ENCODE data around the gene NAE1.
A peak's percentile ranks its signal among the peaks of the same experiment; 100 is the strongest.
"Not testable (repeated sequence)": the region's sequence is repeated elsewhere in the genome, so short reads cannot be mapped to it uniquely, and the experiment has no call there.

NAE1 gene

DNA sequence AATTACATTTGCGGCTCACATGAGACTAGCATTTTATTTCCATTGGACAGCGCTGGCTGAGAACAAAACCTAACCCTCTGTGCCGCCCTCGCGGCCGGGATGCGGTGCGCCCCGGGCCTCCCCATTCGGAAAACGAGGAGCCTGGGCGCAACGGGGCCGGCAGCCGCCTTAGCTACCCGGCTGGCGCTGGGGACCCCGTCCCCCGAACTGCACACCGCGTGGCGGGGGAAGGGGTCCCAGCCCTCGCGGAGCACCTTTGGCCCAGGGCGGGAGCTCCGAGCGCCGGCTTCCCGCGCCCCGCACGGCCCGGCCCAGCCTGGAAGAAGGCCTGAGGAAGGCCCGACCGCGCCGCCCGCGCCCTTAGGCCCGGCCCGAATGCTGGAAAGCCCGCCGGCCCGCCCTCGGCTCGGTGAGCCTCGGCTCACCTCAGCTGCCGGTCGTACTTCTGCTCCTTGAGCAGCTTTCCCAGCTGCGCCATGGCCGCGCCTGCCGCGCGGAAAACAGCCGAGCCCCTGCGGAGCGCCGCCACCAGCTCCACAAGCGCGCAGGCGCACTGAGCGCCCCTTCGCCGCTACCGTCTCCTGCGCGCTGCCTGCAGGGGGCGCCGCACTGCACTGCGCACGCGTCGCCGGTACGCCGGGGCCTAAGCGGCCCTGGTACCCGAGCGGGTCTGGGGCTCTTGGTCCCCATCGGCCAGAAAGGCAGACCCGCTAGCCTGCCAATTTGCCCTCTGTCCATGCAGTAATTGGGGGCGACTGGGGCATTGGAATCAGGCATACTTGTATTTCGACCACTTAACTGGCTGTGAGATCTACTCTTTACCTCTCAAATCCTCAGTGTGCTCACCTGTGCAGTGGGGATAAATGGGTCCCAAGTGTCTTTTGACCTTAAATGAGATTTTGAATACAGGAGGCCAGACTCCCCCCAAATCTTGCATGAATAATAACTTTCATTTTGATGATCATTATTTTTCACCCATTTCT, at the start of gene NAE1:
NAE1 (minus strand) TSS at position 555 of the 983 bp plus-strand sequence; CDS start at position 478, 77 bp downstream.
- DNase-seq (ENCODE audit: low spot score) = peak; percentile 89

DNA sequence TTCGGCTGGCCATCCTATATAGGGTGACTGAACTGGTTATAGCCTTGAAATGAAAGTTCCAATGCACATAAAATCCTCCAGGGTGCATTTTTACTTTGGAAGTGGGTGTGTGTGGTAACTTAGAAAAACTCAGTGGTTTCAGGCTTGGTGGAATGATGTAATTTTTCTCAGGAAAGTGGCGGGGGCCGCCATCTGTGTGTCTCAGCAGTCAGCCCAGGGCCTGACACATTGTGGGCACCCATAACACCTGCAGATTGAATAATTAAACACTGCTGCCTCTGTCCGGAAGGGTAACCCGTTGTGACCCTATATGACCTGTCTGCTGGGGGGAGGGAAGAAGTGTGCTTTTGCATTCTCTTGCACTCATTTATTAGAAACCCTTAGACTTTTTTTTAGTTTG, 47.3 kb upstream of the NAE1 start:
- peak; percentile 46 for DNase-seq (ENCODE audit: low spot score)

DNA sequence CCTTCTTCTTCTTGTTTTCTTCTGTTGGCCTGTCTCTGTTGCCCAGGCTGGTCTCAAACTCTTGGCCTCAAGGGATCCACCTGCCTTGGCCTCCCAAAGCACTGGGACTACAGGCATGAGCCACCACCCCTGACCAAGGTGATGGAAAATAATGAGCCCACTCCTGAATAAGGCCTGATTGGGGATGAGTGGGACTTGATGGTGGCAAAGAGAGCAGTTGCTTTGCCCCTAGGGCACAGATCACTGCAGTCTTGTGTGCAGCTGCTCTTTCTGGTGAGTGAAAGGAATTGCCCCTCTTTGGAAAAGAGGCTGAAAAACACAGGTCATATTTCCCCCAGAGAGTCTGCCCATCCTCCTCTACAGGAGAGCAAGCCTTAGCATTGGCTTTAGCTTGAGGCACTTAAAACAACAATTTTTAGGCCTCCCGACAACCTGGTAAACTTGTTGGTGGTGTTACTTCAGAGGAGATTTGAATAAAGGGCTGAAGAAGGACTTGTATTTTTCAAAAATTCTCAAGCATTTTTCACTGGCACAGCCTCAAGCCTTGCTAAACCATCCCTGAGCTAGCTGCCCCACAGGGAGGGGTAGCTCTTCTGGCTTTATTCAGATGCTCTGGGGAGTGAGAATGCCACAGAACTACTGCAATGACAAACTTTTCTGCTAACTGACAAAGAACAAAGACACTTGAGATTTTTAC, 43.5 kb upstream of the NAE1 start:
- DNase-seq (ENCODE audit: low spot score) = no peak

DNA sequence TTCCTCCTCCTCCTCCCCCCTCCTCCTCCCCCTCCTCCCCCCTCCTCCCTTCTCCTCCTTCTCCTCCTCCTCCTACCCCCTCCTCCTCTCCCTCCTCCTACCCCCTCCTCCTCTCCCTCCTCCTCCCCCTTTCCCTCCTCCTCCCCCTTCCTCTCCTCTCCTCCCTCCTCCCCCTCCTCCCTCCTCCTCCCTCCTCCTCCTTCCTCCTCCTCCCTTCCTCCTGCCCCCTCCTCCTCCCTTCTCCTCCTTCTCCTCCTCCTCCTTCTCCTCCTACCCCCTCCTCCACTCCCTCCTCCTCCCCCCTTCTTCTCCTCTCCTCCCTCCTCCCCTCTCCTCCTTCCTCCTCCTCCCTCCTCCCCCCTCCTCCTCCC, 42.9 kb upstream of the NAE1 start:
- DNase-seq (ENCODE audit: low spot score) = no peak

DNA sequence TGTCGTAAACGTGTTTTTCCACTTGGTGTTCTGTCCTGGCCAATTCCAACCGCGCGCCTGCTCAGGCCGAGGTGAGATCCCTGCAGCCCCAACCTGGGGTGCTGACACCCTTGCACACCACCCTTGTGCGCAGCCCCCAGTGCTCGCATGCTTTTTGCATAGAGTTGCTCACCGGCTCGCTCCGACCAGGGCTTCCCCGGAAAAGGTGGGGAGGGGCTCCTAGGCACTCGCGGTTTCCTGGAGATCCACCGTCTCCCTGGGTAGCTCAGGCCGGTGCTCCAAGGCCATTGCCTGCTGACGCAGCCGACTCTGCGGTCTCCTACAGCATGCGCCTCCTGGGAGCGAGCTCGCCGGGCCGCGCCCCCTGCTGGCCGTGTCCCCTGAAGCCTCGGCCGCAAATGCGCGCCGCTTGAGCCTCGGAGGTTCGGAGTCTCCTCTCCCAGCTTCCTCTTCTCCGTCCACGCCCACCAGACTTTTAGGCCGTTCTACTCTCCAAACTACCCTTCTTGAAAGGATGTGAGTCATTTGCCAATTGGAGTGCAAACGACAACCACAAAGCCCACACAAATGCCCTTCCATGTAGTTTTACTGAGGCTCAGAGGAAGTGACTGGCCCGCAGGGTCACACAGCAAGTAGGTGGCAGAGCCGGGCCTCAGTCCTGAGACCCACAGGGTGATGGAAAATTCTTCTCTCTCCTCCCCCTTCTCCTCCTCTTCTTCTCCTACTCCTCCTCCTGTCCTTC, 42.3 kb upstream of the NAE1 start:
- DNase-seq (ENCODE audit: low spot score) = peak; percentile 93

DNA sequence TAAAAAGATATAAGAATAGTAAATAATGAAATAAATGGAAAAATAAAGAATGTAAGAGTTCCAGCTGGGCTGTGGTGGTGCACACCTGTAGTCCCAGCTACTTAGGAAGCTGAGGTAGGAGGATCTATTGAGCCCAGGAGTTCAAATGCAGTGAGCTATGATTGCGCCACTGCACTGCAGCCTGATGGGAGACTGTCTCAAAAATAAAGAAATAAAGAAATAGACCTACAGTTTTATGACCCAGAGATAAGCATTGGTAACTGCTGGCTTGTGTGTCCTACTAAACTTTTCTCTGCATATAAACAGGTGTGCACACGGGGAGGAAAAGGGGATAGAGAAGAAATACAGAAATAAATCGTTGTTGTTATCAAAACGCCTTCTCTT, 41.8 kb upstream of the NAE1 start:
- no peak for DNase-seq (ENCODE audit: low spot score)

DNA sequence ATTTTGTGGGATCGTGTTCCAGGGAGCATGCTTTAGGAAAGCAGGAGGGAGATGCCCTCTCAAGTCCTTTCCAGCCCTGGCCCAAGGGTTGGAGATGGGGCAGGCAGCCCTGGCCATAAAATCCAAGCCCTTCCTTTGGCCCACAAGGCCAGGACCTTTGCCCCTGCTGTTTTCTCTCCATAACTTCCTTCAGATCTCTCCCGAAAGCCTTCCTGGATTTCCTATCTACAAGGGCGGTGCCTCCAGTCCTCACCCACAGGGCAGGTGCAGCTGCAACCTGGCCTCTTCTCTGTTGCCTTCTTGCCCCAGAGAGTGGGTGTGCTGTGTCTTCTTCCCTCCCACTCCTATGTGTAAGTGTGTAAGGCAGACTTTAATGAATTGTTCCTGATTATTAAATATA, 41.1 kb upstream of the NAE1 start:
- DNase-seq (ENCODE audit: low spot score) = no peak

DNA sequence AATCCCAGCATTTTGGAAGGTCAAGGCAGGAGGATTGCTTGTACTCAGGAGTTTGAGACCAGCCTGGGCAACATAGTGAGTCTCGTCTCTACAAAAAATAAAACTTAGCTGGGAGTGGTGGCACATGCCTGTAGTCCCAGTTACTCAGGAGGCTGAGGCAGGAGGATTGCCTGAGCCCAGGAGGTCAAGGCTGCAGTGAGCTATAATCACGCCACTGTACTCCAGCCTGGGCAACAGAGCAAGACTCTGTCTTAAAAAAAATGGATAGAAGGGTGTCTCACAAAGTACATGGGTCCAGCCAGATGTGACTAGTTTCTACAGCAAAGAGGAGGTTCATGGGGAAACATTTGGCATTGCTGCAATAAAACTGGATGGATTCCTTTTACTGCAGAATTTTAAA, 40.6 kb upstream of the NAE1 start:
- not testable (repeated sequence) for DNase-seq (ENCODE audit: low spot score)

DNA sequence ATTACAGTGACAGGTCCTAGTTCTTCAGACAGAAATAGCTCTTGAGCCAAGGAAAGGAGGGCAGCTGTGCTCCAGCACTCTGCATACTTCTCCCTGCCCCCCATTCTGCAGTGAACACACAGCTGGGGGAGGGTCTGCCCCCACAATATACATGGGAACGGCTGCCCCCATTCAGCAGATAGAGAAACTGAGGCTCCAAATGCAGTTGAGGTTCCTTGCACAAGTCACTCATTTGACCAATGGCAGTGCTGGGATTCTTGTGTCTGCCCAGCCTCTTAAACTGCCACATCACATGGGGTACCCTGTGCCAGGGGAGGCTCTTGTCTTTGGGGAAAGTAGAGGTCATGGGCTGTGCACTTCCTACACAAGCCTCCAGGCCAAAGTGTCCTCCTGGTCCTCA, 38.6 kb upstream of the NAE1 start:
- no peak for DNase-seq (ENCODE audit: low spot score)

DNA sequence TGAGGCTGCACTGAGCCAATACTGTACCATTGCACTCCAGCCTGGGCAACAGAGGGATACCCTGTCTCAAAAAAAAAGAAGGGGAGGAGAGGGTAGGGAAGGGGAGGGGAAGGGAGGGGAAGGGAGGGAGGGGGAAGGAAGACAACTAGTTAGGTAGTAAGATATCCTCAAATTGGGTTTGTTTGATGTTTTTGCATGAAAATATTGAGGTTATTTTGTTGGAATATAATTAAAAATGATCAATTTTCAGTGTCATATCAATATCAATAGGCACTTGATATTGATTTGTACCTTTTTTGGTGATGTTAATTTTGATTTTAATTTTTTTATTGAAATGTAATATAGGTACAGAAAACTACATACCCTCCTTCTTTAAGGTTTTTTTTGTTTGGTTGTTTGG, 32.9 kb upstream of the NAE1 start:
- no peak for DNase-seq (ENCODE audit: low spot score)

DNA sequence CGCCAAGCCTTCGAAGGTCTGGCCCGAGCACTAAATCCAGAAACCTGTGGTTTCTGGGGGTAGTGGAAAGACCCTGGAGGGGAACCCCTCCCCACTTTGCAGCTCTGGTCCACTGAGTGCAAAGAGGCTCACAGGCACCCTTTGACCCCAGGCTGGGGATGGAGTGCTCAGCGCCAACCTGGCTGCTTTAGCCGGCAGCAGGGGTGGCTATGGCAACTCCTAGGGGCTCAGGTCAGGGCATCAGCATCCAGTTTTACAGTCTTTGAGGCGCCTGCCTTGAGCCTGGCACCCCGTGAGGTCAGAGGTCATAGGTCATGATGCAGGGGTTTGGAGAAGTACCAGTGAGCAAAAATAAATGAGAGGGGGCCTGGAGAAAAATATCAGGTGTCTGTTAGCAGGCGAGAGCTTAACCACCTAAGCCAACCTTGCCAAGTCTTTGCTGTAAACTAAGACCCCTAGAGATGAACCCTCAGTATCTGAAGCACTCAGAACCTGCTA, 31.3 kb upstream of the NAE1 start:
- no peak for DNase-seq (ENCODE audit: low spot score)

DNA sequence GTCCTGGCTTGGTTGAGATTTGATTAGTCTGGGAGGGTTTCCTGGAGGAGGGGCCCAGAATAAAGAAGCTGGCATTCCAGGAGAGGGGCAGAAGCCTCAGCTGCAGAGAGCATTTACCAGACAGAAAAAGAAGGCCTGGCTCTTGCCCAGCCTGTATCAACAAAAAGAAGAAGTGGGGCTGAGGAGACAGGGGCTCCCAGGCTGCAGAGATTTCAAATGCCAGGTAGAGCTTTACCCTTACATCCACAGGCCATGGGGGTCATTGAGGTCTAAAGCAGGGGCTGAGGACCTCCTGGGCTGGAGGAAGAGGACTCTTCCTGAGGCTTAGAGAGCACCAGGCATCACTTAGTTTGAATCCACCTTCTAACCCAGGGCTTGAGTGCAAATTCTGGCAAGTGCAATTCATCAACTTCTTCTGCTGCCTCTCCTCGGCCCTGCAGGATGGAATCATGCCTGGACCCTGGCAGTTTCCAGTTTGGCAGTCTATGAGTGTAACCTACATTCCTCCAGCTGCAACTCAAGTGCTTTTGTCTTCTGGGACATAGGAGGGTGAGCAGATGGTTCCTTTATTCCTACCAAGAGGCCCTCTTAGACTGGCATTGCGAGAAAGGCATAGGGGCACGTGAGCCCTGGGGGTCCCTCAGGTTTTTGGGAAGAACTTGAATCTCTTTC, 28.8 kb upstream of the NAE1 start:
- DNase-seq (ENCODE audit: low spot score) = no peak

DNA sequence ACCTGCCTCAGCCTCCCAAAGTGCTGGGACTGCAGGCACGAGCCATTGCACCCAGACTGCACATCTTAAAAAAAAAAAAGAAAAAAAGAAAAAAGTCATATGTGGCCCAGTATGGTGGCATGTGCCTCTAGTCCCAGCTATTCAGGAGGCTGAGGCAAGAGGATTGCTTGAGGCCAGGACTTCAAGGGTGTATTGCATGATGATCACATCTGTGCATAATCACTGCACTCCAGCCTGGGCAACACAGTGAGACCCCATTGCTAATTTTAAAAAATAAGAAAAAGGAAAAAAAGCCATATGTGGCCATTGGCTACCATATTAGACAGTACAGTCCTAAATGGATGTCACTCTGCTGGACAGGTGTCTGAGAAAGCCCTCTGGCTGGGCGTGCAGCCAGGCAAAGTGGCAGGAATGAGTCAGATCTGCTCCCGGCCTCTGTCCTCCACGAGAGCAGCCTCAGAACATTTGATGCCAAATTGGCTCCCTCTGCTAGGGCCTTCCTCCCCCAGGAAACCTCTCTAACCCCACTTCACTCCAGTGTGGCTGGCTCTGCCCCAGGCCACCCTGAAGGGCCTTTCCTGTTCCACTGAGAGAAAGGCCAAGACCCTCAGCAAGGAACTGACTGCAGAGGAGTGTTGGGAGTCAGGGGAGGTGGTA, 28.1 kb upstream of the NAE1 start:
- DNase-seq (ENCODE audit: low spot score) = no peak

DNA sequence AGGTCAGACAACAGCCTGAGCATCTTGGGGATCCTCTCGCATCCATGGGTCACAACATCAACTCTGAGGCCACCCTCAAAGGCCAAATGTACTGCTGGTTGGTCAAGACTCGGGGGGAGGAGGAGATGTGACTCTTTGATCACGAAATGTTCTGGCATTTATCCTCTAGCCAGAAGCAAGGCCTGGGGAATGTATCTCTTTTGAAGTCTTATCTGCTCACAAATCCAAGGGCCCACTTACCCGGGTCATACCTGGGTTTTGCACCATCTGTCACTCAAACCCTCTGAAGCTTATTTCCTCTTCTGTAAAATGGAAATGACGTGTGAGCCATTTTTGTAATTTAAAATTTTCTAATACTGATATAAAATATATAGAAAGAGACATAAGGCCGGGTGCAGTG, 26.7 kb upstream of the NAE1 start:
- no peak for DNase-seq (ENCODE audit: low spot score)

DNA sequence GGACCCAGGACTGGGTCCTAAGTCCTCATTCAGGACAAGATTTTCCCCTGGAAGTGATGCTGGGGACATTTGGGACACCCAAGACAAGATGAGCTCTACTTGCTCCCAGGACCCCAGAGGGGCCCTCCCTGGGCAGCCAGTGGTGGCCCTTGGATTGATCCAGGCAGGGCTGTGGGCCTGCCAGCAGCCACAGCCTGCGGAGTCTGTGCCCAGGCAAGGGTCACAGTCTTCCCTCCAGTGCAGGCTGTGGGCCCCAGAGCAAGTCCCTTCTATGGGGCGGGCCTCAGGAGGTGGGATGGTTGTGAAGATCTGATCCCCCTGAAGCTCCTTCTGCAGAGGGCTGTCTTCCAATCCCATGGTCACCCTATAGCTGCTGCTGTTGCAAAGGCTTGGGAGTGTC, 26.0 kb upstream of the NAE1 start:
- no peak for DNase-seq (ENCODE audit: low spot score)

DNA sequence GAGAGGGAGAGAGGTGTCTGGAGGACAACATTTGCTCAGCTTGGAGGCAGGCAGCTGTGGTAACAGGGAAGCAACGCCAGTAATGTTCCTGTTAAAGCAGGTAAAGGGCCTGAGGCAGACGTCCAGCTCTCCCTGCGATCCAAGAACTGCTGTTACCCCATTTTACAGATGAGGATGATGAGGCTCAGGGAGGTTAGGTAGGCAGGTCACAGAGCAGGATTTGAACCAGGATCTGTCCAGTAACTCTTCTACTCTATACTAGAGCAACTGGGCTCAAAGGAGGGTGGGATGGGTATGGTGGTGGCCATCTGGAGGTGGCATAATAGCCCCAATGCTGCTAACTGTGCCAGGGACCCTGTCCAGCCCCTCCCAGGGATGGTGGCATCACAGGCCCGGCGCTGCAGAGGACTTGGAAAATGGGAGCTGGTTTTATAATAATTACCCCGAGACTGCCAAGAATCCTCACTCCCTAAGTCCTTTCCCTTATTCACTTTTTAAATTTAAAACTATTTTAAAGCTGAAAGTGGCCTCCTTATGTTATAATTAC, 25.5 kb upstream of the NAE1 start:
- DNase-seq (ENCODE audit: low spot score) = no peak

DNA sequence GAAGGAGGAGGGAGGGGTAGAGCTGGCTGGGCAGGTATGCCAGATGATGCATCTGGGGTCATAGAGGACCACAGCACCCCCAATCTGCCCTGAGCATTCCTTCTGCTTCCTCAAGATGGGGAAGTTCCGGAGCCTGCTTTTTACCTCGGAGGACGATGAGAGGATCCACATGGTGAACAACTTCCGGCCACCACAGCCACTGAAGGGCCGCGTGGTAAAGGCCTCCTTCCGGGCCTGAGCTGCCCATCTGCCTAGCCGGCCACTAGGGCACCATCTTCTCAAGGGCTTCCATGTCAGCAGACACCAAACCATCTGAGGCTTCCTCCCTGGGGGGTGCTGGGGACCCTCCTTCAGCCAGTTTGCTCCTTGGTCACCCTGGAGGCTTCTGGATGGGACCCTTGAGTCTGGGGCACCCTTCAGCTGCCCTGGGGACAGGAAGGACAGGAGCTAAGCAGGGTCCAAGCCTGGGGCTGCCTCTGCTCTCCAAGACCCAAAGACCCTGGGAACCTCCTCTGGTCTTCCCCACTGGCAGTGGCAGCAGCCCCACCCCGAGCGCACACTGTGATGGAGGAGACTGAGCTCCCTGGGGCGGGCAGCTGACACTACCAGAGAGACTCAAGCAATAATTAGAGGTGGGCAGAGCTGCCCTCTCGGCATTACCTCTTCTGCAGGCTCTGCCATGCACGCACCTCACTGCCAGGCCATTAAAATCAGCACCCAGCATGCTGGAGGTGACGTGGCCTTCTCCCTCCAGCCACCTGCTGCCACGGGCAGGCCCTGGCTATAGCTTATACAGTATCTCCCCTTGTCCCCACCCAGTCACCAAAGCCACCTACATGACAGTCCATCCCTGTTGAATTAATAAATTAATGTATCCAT, 22.7 kb upstream of the NAE1 start:
- DNase-seq (ENCODE audit: low spot score) = no peak

DNA sequence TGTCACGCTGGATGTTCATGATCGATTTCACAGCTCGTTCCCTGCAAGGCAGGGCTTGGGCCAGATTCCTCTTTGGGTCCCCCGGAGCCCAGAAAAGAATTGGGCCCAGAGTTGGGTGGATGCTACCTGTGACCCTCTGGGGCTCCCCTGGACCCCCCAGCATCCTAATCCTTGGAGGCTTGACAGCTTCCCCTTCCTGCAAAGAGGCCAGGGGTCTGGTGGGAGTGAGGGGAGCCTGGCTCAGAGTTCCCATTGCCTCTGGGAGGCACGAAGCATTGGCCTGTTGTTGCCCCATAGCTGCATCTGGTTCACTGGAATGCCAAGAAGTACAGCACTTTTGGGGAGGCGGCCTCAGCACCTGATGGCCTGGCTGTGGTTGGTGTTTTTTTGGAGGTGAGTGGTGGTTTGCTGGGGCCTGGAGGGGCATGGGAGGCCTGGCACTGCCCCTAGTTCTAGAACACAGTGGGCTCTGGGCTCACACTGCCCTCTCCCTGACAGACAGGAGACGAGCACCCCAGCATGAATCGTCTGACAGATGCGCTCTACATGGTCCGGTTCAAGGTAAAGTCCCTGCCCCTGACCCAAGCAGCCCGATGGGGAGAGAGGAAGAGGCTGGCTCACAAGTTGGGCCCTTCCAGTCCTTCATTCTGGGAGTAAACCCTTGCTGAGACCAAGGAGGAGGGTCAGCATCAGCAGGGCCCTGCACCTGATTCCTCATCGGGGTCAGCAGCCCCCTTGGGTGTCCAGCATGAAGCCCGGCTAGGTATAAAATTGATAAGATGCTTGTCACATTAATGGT, 20.6 kb upstream of the NAE1 start:
- DNase-seq (ENCODE audit: low spot score) = no peak

DNA sequence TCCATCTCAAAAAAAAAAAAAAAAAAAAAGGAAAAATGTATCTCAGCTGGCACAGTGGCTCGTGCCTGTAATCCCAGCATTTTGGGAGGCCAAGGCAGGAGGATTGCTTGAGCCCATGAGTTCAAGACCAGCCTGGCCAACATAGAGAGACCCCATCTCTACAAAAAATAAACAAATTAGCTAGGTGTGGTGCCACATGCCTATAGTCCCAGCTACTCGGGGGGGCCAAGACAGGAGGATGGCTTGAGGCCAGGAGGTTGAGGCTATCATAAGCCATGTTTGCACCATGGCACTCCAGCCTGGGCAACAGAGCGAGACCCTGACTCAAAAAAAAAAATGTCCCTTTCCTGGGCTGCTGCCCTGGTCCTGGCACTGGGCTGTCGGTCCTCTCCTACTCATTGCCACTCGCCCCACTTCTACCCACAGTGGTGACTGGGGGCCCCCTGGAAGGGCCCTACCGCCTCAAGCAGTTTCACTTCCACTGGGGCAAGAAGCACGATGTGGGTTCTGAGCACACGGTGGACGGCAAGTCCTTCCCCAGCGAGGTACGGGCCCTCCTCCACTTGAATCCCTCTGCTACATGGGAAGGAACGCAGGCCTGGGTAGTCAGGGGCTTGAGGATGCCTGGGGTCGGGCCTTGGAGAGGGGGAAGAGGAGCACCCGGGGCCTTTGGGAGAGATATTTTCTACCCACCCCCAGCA, 19.5 kb upstream of the NAE1 start:
- no peak for DNase-seq (ENCODE audit: low spot score)
